GM03348 (cell line): ENCODE results near the gene GALC.

ENCODE experiments used
- DNase-seq: peaks from one replicate; pipeline ENCODE4 v3.0.0; 2012; ENCODE audit warnings: low spot score

The GALC gene

DNA sequence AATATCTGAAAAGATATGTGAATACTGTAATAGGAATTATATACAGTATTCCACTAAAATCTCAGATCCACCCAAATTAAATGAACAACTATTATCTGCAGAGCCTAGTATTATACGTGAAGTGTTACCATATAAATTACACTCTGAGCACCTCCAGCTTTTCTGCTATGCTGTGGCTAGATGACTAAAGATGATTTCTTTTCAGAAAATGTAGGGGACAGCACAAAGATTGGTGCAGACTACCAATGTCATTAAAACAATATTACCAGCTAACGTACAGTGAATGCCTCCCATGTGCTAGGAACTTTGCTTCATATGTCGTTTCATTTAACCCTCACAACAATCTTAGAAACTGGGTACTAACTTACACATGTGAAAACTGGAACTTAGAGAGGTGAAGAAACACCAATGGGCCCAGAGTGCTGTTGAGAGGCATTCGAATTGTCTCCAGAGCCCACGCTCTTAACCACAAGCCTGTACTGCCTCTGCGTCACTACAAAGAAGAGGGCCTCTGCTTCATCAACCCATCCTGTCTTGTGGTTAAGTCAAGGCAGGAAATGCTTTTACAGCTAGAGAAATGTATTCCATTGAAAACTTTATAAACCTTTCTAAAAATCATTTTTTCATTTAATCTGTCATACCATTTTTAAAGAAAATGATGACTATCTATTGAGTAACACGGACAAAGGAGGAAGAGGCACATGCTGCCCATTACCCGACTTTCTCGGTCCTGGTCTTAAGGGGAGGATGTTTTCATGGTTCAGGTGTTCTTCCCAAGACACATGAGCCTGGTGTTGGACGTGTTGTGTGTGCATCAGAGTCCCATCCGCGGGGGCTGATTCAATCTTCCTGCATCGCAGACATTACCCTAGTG is 13.2 kb upstream of the GALC start:
- DNase-seq: no peak

DNA sequence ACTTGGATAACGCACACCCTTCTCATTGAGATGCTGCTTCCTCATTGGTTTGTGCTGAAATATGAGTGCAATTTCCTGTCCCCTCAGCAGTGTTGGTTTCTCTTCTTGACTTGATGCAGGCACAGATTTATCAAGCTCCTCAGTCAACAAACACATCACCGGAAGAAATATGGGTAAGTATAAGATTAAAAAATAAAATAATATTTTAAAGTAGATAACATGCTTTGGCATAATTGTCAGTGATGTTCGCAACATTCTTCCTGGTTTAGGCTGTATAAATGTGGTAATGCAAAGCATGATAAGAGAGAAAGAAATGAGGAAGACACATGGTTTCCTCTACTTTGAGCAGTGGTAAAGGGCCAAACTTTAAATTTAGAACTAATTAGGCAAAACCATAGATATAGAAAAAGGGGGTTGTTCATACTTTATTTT is 12.1 kb upstream of the GALC start, which contains the start of gene GPR65:
Gene GPR65 (plus strand): TSS at position 86 of the 432 bp plus-strand sequence. CDS start 5,713 bp downstream, outside the sequence.
- peak; percentile 13 for DNase-seq

DNA sequence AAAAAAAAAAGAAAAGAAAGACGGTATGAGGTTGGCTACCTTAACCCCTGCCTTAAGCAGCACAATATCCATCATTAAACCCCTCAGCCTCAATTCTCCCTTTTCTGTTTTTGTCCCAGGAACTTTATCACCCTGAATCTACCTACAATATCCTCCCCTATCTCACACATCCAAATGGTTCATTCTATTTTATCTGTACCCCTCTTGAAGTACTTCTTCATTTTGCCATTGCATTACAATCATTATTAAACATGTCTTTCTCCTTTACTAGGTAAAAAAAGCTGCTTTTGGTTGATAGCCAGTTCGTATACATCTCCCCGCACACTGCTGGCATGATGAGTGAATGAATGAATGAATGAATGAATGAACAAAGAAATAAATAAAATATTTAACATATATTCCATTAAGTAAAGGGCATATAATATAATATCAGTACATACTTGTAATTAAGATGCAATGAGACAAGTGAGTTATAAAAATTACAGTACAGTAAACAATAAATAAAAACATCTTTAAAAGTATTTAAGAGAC is 11.6 kb upstream of the GALC start:
- DNase-seq: no peak

DNA sequence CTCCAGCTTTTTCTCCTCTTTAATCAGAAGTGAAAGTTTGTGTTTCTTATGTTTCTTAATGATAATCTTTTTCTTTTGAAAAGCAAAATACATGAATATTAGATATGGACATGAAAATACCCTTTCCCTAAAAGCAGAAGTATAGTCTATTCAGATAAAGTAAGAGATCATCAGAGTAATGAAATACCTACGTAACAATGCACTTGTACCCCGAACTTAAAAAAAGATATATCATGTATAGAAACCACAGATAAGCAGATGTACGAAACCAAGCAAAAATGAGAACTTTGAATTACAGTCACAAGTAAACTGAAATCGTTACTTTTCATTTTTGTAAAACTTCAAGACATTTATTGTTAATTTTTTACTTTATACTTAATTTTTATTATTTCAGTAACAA is 10.4 kb upstream of the GALC start:
- no peak for DNase-seq

DNA sequence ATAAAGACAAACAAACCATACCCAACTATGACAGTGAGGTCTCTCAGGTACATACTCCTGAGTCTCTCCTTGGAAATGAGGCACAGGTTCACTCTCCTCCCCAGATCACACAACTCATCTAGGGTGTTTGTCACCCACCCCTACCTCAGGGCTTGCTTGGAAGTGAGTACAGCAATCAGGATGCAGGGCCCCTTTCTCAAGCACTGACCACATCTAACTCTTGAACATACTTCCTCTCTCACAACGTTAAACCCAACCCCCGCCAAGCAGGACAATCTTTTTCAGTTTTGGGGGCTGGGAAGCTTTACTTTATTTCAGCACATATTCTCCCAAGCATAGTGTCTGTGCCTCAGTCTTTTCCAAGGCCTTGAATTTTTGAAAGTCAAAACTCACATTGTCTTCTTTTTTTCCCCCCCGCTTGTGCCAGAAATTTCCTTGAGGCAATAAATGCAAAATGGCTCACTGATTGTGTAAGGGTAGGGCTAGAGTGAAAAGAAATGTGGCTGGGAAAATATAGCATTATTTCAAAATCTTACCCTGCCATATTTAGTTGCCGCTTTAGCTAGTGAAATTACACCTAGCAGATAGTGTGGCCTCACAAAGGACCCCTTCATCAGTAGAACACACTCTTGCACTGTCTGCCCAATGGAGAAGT is 9.6 kb upstream of the GALC start:
- DNase-seq: no peak

DNA sequence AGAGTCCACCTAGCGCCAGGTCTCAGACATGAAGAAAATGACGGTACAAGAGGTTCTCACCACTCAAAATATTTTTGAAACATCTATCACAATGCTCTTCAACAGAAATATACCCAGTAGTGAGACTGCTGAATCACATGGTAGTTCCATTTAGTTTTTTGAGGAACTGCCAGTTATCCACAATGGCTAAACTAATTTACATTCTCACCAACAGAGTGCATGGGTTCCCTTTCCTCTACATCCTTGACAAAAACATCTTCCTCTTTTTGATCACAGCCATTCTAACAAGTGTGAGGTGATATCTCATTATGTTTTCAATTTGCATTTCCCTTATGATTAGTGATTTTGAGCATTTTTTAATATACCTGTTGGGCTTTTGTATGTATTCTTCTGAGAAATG is 6.3 kb upstream of the GALC start:
- no peak for DNase-seq

DNA sequence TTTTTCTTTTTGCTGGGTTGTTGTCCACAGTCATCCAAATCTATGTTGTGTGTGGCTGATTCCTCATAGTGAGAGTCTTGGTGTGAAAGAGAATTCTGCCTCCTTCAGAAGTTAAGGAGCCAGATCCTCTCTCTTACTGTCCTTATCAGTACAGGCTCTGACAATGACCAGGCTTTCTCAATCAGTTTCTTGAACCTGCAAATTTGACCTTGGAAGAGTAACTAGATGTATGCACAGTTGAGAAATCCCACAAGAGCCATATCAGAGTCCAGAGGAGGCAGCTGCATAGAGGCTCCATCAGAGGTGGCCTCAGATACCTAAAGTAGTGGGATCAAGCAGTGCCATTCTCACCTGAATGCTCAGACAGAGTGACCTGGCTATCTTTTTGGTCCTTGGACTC is 5.5 kb upstream of the GALC start:
- no peak for DNase-seq

DNA sequence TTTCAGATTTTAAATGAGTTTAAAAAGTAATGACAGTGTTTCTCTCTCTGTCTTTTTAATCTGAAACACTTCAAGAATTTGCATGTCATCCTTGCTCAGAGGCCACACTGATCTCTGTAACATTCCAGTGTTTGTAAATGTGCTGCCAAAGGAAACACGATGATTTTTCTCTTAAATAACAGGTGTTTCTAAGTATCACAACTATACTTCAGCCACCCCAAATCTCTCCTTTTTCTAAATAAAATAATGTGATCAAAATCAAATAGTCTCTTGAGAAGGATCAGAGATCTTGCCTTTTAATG is 3.3 kb upstream of the GALC start:
- no peak for DNase-seq

DNA sequence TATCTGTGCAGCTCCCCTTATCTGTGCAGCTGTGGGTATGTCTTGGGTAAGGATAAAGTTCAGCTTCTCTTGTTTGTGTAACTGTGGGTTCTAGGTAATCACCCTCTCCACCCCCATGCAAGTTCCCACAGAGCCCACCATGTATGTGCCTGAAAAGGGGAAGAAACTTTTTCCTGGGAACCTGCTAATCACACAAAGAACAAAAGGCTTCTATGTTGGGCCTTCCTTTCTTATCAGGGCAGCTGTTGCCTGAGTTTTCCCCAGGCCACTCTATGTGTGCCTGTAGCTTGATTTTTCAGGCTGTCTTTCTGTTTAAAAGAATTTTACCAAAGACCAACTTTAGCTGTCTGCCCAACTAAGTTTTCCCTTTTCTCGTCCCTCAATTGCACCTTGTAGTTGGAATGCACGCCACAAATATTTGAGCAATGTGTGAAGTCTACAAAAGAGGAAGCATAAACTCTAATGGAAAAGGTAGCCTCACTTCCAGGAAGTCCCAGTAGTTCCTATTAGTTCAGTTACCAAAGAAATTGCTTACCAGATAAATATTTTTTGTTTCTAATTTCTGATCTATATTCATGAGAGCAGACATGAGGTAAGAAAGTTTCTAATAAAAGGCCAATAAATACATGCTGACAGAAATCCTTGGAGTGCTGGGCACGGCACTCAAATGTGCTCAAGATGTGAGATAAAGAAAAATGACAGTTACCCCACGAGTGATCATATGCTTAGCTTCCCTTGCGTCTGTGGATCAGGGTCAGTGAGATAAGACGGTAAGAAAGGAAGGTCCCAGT is 2.7 kb upstream of the GALC start:
- DNase-seq: no peak

DNA sequence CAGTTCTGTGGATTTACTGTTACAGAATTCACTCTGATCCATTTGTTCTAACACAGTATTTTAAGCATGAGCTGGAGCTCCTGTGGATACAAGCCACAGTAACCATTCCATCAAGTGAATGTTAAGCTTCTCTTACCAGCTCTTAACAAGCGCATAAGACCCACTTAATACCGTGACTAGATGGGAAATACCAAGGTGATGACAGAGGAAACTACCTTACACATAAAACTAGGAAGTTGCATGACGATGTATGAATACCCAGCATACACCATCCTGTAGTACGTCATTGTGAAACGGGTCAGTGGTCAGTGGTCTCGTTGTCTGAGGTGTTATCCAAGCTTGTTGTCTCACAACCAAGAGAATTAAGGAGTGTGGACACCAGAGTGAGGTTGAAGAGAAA is 2.0 kb upstream of the GALC start:
- no peak for DNase-seq

DNA sequence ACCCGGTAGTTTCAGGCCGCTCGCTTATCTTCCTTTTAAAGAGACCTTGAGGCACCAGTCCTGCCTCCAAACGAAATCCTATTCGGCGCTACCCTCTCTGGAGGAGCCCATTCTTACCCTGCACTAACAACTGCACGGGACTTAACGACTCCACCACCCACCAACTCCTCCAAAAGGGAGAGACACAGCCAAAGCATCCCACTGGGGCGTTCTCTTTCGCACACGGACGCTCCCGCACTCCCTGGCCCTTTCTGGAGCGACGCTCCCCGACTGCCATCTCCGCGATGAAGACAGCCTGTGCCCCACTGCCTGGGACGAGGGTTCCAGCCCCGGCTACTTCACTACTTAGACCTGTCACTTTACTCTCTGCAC is 650 bp downstream of the GALC start:
- no peak for DNase-seq

DNA sequence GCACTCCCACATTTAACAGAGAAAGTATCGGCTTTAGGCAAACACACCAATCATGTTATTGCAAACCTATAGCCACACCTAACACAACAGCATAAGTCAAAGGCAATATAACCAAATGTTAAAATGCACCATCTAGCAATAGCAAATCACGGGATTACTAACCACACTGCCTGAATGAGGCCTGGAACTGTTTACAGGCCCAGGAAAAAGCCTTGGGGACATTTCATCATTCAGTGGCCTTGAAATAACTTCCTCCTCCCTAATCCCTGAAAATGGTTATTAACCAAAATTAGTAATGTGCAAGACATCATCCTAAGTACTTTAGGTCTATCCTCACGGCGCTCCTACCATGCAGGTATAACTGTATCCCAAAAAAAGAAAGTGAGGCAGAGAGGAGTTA is 2.3 kb downstream of the GALC start:
- DNase-seq: no peak

DNA sequence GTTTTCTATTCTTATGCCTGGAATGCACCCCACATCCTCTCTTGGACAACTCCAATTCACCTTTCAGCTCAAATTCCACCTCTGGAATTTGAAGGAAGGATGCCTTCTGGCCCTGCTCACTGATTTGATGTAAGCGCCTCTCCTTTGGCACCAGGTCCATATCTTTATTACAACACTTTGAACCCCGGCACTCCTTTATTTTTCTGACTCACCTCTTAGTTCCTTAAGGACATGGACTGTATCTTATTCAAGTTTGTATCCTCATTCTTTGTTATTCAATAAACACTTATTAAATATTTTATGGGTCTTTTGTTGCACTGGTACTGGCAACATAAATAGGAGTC is 3.1 kb downstream of the GALC start:
- DNase-seq: no peak

DNA sequence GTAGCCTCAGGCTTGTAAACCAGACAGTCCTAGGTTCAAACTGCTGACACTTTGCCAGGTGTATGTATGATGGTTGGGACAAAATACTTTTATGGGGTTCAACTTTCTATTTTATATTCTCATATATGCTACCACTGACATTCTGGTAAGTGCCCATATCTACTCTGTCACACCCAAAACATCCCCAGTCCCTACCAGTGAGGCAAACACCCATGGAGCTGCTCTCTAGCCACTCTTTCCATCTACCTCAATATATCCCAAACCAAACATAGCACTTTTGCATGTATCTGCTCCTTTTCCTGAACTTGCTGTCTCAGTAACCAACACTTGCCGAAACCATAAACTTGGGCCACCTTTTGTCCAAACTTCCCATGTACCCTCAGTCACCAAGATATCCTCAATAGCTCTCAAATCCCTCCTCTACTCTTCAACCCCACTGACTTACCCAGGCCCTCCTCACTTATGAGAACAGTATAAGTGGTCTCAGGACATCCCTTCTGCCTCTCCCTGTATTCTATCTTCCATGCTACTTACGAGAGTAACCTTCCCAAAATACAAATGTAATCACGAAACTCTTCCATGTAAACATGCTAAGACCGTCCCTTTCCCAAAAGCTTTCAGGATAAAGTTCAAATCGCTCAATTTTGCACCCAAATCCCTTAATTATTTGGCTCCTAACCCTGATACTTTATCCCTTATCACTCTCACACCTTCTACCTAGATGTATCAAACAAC is 3.6 kb downstream of the GALC start:
- no peak for DNase-seq

DNA sequence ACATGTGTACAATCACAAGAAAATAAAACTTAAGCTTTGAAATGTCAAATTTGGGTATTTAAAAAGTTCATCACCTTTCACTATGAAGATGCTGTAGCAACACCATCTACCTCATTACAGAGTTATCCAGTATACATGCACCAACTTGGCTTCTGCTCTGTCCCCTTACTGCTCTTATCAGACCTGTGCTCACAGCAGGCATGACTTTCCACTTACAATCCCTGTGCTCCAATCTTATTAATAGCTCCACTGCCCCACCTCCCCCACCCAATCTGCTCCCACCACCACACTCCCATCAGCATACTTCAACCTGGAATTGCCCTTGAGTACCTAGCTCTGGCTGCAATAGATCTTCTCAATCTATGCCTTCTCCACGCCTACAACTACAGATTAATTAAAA is 13.3 kb downstream of the GALC start:
- DNase-seq: no peak

DNA sequence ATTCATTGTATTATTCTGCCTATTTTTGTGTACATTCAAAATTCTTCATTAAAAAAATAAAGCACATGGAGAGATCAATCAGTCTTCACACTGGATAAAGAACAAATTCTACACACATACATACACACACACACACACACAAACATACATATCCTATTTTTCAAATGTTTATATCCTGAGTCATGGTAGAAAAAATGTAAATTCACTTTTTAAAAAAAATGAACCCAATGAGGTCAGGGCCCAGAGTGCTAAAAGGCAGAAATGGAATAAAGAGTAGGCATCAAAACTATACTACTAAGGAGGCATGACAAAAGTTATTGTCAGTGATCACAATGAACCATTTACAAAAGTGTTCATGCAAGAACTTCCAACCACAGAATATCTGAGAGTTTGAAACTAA is 17.3 kb downstream of the GALC start:
- no peak for DNase-seq

DNA sequence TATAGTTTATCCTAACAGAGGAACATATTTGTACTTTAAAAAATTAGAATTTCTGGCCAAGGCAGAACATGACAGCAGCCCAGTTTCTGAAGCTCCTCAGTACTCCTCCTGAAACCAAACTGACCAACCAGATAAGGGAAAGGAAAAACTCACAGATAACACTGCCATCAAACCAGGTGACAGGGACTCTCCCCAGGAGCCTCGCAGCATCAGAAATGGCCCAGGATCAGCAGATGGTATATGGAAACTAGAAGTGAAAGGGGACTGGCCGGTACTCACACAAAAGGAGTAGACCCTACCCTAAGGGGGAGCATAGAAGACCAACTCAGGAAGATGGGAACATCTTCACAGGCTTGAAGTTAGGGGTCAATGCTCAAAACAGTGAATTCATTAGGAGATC is 22.0 kb downstream of the GALC start:
- DNase-seq: no peak

DNA sequence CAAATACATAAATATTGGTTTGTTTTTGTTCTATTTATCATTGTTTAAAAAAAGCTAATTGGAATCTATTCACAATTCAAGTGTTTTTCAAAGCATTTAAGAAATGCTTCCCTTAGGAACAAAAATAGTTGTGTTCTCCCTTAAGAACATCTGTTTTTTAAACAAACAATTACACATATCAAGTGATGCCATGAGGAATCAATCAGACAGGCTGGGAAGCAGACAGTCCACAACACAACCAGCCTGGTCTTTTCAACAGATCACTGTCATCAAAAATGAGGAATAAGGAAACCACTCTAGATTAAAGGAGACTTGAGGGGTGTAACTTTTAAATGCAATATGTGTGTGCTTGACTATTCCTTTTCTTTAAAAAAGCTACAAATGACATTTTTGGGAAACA is 25.5 kb downstream of the GALC start:
- DNase-seq: no peak

DNA sequence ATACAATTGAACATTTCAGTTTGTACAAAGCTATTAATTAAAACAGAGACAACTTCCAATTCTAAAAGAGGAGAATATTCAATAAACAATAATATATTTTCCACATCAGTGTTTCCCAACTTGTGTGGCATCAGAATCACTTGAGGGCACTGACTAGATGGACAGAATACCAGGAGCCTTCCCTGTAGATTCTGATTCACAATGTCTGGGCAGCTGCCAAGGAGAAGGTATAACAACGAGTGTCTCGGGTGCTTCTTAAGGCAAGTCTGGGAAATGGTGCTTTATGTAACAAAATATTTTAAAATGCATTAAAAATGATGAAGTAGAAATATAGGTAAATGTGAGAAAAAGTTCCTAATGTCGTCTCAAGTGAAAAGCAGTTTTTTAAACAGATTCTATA is 26.2 kb downstream of the GALC start:
- DNase-seq: no peak

DNA sequence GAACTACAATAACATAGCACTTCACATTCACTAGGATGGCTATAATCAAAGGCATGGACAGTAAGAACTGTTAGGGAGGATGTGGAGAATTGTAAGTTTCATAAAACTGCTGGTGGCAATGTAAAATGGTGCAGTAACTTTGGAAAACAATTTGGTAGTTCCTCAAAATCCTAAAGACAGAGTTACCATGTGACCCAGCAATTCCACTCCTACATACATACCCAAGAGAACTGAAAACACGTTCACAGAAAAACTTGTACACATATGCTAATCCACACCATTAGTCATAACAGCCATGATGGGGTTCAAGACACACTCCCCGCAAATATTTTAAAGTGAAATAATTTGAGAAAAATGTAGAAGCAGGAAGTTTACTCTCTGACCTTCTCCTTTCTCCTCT is 31.7 kb downstream of the GALC start:
- no peak for DNase-seq

DNA sequence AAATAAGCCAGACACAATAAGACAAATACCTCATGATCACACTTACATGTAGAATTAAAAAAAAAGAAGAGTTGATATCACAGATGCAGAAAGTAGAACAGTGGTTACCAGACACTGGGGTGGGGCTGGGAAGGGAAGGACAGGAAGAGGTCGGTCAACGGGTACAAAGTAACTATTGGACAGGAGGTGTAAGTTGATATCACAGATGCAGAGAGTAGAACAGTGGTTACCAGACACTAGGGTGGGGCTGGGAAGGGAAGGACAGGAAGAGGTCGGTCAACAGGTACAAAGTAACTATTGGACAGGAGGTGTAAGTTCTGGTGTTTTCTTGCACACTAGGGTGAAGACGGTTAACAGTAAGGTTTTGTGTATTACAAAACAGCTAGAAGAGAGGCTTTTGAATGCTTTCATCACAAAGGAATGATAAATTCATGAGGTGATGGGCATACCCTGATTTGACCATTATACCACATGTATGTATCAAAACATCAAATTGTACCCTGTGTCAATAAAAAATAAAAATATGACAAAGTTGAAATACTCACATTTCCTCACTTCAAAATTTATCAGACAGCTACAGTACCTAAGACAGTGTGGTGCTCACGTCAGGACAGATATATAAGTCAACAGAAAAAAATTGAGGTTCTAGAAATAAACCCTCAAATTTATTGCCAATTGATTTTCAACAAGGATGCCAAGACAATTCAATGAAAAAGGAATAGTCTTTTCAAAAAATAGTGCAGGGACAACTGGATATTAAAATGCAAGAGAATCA is 32.8 kb downstream of the GALC start:
- DNase-seq: no peak
